Activated CD4-positive, alpha-beta T cell treated with anti-CD3 and anti-CD28 coated beads, Interleukin-2, amount 50 U/mL, for 48 hours (primary cell): ENCODE results near the gene NUP62.
"Not testable (repeated sequence)": the region's sequence is repeated elsewhere in the genome, so short reads cannot be mapped to it uniquely, and the experiment has no call there.

ENCODE experiments used
- DNase-seq, 2 experiments: peaks; one replicate each; pipeline ENCODE4 v3.0.0-alpha.2; 2020

The NUP62 gene

DNA sequence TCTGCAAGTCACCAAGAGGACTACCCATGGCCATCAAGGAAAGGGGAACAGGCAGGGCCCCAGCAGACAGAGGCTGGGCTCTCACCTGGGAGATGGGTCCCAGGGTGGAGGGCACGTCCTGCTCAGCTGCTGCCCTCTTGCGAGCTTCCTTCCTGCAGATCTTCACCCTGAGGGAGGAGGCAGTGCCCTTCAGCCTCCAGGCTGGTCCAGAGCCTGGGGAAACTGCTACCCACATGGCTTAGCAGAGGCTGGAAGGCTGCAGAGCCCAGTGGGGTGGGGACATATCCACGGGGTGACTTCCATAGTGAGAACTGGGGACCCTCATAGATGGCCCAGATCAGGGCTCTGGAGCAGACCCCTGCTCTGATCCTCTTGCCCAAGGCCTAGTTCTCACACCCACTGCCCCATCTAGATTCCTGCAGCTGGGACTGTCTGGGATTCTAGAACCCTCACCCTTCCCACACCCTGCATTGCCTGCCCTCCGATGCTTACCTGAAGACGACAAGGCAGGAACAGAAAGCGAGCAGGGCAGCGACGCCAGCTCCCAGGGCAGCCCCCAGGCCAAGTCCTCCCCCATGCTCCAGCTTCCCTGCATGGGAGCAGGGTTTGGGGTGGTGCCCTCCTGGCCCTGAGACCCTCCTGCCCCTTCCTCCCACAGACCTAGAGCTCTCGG, 22.6 kb upstream of the NUP62 start:
- no peak for DNase-seq

DNA sequence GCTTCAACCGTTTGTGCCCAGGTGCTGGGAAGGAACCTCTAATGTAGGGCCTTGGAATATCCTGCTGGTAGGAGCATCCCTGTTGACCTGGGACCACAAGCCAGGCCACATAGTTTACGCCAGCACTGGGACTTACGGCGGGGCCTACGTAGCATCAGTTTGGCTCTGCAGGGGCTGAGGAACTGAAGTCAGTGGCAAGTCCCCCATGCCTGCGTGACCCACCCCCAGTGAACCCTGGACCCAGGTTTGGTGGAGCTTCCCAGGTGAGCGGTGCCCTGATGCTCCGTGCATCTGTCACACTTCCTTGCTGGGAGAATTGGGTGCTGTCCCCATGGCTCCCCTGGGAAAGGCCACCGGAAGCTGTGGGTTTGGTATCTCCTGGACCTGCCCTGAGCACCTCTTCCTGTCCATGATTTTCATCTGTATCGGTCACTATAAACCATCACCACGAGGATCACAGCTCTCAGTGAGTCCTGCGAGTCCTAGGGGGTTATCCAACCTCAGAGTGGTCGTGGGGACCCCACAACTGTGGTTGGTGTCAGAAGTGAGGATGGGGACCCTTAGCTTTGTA, 21.7 kb upstream of the NUP62 start:
- no peak for DNase-seq

DNA sequence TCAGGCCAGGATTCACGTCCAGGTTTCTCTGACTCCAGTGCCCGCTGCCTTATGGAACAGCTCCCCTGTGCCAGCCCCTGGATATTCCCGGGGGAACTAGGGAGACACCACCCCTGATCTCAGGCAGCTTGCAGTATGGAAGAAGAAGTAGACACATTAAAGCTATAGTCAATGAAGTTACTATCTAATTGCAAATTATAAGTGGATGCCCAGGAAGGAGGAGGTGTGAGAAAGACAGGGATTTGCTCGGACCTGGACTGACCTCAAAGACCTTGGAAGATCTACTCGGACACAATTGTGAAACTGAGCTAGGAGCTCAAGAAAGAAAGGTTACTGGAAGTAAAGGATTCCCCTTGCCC, 21.3 kb upstream of the NUP62 start:
- DNase-seq = no peak

DNA sequence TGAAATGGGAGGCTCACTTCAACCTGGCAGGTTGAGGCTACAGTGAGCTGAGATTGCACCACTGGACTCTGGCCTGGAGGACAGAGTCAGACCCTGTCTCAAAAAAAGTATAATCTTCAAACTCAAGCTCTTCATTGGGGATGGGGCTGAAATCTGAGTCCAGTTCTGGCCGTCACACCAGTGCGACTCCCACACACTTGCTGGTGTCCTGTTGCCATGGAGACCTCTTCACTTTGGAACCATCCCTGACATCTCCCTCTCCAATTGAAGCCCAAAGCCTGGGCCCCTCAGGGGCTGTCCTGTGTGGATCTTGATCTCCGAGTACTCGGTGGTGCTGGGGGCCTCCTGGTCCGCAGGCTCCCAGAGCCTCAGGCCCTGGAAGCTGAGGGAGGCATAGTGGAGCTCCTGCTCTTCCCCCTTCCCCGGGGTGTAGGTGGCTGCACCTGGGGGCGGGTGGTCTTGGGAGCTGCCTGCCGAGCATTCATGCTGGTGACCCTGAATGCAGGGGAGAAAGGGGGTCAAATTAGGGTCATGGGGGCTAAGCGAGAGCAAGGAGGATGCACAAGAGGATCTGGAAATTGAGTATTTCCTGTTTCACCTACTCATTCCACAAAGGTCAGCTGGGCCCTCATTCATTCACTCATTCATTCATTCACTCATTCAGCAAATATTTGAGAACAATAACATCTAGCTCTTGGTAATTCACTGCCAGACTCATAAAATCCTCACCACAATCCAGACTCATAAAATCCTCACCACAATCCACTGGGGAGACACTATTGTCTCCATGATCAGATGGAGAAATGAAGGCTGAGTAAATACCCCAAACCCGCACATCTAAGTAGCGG, 20.7 kb upstream of the NUP62 start:
- no peak for DNase-seq

DNA sequence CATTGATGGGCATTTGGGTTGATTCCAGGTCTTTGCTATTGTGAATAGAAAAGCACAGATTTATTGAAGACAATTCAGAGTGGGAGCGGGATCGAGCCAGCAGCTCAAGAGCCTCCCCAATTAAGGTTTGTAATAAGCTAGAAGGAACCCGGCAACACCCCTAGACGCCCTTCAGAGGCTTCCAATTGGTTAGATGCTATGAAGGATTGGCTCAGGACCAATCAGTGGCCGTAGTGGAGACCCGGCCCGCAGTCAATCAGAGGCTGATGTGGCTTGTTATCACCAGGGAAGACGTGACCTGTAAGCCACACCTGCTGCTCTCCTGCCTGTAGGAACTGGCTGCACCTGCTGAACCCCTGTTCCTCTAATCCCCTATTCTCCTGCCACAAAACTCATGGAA, 17.1 kb upstream of the NUP62 start:
- no peak for DNase-seq

DNA sequence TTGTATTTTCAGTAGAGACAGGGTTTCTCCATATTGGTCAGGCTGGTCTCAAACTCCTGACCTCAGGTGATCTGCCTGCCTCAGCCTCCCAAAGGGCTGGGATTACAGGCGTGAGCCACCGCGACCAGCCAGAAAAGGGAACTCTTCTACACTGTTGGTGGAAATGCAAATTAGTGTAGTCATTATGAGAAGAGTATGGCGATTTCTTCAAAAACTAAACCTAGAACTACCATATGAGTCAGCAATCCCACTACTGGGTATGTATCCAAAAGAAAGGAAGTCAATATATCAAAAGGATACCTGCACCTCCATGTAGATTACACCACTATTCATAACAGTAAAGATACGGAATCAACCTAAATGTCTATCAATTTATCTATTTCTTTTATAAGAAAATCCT, 15.3 kb upstream of the NUP62 start:
- DNase-seq = not testable (repeated sequence)

DNA sequence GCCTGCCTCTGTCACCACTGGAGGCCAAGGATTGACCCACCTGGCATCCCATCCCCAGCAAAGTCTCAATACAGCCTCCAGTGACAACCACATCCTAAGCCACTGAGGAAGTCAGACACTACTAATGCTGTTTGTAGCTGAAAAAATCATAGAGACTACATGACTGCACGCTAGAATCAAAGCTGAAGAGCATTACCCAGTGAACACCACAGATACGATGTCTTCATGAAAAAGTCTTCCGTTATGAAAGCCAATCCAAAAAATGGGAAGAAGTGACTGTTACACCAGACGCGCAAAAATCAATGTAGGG, 11.1 kb upstream of the NUP62 start:
- no peak for DNase-seq

DNA sequence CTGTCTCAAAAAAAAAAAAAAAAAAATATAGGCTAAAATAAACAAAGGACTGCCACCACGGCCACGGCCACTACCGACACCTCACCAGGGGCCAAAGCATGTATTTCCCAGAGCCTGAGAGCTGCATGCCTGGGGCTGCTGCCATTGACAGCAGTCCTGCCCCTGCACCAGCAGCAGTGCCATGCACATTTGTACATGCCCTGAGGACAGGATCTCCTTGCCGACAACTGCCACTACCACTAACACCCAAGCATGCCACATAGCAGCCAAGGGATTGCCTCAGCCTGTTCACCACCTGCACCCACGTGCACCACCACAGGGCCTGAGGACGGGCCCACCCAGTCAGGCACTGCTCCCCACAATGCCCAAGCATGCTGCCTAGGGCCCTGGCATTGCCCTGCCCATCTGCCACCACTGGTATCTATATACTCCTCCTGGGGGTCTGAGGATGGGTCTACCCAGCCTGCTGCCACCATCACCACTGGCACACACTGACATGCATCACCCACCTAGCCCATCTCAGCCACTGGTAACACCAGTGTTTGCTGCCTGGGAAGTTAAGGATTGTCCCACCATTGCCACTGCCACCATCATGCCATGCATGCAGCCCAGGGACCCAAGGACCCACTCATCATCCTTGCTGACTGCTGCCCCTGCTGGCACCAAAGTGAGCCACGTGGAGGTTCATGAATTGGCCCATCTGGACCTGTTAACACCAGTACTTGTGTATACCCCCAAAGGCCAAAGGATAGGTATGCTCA, 10.6 kb upstream of the NUP62 start:
- DNase-seq = no peak

DNA sequence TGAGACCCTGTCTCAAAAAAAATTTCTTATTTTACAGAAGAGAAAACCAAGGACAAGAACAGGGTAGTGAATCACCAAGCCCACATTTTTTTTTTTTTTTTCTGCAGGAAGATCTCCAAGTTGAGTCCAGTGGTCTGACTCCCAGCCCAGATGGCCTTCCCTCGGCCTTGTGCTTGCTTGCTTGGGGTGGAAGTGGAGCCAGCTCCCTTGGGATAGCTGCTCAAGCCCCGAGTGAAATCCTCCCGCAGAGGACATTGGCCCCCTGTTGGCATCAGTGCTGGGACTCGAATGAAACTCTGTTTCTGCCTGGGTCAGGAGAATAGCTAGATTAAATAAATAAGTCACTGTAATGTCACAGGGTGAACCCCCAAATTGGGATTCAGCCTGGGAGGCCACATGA, 9.4 kb upstream of the NUP62 start:
- DNase-seq = no peak

DNA sequence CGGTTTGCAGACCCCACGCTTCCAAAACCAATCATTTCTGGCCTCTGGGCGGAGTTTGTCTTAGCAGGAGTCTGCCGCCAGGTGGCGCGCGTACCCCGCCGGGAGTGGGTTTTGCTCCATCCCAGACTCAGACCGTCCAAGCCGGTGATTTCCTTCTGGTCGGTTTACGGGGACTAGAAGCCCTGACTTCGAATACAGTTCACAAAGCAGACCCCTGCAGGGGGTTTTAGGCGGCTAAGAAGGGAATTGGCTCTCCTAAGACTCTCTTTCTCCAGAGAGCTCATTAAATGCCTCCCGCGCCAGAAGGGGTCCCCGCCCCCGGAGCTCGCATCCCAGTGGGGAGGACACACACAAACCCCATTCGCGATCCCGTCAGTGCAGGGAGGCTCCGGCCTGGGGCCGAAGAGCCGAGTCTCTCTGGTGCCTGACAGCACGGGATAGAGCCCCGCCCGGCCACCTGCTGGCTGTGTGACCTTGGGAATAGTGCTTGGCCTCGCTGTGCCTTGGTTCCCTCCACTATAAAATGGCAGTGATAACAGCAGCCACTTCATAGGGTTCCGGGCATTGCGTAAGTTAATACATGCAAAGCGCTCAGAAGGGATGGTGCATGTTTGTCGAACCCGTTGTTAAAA, 8.6 kb upstream of the NUP62 start:
- peak; percentile 84 to 89 for DNase-seq

DNA sequence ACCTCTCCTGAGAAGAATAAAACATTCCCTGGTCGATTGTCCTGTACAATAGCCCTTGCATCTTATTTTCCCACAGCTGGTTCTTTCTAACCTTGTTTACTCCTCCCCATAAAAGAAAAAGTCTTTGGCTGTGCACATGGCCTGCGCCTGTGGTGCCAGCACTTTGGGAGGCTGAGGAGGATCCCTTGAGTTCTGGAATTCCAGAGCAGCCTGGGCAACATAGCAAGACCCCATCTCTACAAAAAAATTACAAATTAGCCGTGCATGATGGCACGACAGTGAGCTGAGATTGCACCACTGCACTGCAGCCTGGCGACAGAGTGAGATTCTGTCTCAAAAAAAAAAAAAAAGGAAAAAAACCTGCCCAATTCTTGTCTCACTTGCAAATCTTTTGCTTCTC, 7.2 kb upstream of the NUP62 start:
- no peak for DNase-seq

DNA sequence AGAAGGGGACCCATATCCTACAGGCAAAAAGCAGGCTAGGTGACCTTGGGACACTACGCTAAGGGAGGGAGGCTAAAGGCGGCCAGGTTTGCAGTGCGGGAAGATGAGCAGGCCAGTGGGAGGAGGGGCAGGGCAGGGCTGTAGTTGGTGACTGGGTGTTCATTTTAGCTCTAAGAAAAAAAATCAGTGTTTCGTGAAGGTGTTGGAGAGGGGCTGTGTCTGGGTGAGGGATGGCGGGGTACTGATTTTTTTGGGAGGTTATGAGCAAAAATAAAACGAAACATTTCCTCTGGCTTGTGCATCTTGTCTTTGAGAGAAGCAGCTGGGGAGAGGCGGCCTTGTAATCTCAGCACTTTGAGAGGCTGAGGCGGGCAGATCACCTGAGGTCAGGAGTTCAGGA, 4.3 kb upstream of the NUP62 start:
- DNase-seq = no peak

DNA sequence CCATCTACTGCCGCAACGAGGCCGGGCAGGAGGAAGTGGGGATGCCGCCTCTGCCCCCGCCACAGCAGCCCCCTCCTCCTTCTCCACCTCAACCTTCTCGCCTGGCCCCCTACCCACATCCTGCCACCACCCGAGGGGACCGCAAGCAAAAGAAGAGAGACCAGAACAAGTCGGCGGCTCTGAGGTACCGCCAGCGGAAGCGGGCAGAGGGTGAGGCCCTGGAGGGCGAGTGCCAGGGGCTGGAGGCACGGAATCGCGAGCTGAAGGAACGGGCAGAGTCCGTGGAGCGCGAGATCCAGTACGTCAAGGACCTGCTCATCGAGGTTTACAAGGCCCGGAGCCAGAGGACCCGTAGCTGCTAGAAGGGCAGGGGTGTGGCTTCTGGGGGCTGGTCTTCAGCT, 3.4 kb upstream of the NUP62 start:
- DNase-seq = peak; percentile 40 to 47

DNA sequence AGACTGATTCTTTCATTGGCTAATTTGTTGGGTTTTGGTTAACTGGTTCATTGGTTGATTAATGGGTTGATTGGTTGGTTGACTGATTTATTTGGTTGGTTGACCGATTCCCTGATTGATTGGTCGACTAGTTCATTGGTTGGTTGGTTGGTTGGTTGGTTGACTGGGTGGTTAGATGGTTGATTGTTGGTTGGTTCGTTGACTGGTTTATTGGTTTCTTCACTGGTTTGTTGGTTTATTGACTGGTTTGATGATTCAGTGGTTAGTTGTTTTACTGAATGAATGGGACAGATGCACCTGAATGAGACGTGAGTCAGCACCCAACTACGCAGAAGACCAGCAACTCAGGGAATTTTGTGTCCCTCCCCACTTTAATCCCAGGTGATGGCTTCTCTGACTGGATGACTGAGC, 2.7 kb upstream of the NUP62 start:
- DNase-seq = no peak

DNA sequence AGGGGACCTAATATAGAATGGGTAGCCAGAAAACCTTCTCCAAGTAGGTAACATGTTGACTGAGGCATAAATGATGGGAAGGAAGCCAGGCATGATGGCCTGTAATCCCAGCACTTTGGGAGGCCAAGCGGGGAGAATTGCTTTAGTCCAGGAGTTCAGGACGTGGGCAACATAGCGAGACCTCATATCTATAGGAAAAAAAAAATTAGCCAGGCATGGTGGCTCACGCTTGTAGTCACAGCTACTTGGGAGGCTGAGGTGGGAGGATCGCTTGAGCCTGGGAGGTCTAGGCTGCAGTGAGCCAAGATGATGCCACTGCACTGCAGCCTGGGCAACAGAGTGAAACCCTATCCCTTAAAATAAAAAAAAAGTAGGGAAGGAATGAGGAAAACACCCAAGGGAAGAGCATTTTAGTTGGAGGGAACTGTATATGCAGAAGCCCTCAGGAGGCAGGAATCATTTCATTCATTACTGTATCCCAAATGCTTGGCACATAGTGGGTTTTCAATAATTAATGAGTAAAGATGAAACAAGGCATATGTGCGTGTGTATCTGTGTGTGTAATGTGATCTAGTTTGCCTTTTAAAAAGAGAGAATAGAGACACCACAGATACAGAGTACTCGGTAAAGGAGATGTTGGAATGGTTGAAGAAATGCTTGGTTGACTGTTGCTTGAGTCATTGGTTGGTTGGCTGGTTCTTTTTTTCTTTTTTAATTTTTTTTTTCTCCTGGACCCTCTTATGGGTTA, 2.2 kb upstream of the NUP62 start:
- DNase-seq = no peak

DNA sequence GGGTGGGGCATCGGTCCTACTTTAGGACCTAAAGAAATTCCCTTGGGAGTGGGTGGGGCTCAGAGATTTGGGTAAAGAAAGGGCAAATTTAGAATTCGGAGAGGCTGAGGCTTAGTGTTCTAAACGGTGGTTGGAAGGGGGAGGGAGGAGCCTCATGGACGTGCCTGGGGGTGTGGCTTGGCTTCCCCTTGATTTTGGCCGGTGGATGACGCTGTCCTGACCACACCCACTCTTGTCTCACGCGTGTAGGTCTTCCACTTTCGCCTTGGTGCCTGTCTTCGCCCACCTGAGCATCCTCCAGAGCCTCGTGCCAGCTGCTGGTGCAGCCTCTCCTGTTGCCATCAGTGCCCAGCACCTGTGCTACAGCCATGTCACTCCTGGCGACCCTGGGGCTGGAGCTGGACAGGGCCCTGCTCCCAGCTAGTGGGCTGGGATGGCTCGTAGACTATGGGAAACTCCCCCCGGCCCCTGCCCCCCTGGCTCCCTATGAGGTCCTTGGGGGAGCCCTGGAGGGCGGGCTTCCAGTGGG, 1.2 kb upstream of the NUP62 start:
- DNase-seq = no peak

DNA sequence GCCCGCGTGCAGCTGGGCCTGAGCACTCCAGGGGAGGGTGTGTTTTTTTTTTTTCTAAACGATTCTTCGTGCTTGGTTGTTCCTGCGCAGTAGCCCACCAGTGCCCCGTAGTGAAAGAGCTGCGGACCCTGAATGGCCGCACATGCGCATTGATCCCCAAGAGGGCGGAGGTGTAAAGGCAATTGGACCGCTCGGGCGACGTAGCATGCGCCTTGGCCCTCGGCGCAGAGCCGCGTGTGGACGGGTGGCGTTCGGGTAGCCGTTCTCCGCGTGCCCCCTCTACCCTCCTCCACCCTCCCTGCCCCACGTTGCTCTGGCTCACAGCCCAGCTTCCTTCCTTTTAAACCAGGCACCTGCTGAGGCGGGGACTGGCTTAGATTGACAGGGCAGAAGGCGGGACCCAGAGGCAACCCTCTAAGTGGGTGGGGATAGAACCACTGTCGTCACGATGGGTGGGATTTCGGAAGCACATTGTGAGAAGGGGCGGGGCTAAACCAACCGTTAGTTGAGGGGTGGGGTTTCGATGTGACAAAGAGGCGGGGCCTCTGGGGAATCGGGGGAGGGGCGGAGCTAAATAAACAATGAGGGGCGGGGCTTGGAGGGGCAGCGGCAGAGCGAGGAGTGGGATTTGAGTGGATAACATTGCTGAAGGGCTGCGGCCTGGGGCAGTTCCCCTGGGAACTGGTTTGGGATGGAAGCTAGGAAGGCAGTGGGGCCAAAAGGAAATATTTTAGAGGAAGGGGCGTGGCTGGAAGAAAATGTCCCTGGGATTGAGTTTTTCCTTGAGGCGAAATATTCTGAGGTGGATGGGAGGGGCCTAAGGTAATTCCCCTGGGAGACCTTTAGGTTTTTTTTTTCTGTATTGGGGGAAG, 543 bp upstream of the NUP62 start:
- DNase-seq = peak; percentile 91 to 93

DNA sequence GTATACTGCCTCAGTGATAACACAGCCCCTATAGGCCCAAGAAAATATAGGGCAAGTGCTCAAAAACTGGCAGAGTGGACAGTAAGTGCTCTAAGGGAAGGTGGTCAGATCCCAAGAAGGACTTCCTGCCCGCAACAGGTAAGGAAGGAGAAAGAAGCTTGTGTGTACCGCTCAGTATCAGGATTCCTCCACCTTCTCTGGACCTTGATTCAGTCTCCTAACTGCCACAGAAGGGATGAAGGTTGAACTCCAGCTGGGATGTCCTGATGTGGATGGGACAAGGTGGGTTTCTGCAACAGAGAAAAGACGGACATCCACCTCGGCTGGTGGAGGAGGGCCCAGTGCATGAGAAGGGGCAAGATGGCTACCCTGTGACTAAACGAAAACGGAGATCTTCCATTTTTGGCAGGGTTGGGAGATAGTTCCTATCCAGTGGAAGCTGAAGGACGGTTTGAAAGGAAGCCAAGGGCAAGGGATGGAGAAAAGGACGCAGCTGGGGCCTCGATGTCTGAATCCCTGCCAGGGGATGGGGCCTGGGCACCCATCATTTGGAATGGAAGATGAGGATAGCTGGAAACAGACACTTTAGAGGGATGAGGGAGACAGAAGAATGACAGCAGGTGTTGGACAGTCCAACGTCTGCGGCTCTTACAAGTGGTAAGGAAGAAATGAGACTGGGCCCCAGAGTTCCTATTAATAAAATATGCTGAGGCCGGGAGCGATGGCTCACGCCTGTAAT, 1.6 kb downstream of the NUP62 start:
- DNase-seq = no peak

DNA sequence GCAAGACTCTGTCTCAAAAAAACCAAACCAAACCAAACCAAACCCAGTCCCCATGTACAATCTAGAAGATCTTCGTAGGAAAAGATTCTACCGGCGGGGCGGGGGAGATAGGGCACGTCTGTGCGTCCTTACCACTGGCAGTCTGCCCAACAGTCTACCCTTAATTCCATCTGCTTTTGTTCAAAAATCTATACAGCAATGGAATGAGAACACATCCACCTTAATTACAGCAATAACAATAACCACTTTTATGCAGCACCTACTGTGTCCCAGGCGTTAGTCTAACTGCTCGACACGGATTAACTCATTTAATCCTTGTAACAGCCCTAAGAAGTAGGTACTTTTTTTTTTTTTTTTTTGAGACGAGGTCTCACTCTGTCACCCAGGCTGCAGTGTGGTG, 2.8 kb downstream of the NUP62 start:
- DNase-seq = no peak

DNA sequence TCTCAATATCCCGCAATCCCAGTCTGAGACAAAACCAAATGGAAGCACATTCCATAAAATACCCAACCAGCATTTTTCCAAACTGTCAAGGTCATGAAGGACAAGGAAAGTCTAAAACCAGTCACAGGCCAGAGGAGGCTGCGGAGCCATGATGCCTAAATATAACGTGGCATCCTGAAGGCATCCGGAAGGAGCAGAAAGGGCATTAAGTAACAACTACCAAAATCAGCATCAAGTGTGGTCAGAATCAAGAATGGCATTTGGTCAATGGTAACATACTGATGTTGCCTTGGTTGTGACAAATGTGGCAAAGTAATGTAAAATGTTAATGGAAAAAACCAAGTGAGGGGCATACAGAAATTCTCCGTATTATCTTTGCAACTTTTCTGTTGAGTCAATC, 3.8 kb downstream of the NUP62 start:
- no peak for DNase-seq

DNA sequence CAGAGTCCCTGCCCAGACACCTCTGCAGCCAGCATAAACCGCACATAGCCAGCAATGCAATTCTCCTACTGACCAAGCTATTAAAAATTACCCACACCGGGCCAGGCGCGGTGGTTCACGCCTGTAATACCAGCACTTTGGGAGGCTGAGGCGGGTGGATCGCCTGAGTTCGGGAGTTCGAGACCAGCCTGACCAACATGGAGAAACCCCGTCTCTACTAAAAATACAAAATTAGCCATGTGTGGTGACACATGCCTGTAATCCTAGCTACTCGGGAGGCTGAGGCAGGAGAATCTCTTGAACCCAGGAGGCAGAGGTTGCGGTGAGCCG, 4.5 kb downstream of the NUP62 start:
- not testable (repeated sequence) for DNase-seq
